Hepatocyte (in vitro differentiated cells): ENCODE measurements around the gene FARP2. TPM values are rescaled to one million over a fixed set of nuclear protein-coding genes. Genes with fewer than 3 reads are reported as not detected.

Experiments used
- DNase-seq: peaks from one replicate; pipeline ENCODE4 v3.0.0-alpha.2; 2016; ENCODE audit warnings: low spot score
- H2AFZ ChIP-seq: fragments of 200-600 bp; sonication (generic); 2 replicates; pipeline ENCODE4 v1.6.0; 2016; ENCODE audit warnings: antibody characterized with exemption, mild to moderate bottlenecking
- H3K27ac ChIP-seq: fragments of 200-600 bp; sonication (generic); 2 replicates; pipeline ENCODE4 v1.5.1; 2016; ENCODE audit warnings: mild to moderate bottlenecking
- H3K27me3 ChIP-seq: fragments of 200-600 bp; sonication (generic); 2 replicates; pipeline ENCODE4 v1.6.1; 2016
- H3K36me3 ChIP-seq: fragments of 200-600 bp; sonication (generic); replicated peaks from 2 replicates; pipeline ENCODE4 v1.5.1; 2016; ENCODE audit warnings: low read depth; ENCODE audit not compliant: insufficient read depth
- H3K4me1 ChIP-seq: fragments of 200-600 bp; sonication (generic); 2 replicates; pipeline ENCODE4 v1.5.1; 2016; ENCODE audit warnings: mild to moderate bottlenecking, moderate library complexity; ENCODE audit not compliant: insufficient read depth
- H3K4me2 ChIP-seq: fragments of 200-600 bp; sonication (generic); 2 replicates; pipeline ENCODE4 v1.6.0; 2016
- H3K4me3 ChIP-seq: fragments of 200-600 bp; sonication (generic); 2 replicates; pipeline ENCODE4 v1.5.1; 2016; ENCODE audit warnings: mild to moderate bottlenecking
- H3K79me2 ChIP-seq: fragments of 200-600 bp; sonication (generic); 2 replicates; pipeline ENCODE4 v1.6.0; 2017; ENCODE audit warnings: mild to moderate bottlenecking
- H3K9me2 ChIP-seq: fragments of 200-600 bp; sonication (generic); replicated peaks from 2 replicates; pipeline ENCODE4 v1.6.0; 2017; ENCODE audit warnings: mild to moderate bottlenecking; ENCODE audit not compliant: insufficient read depth
- H3K9me3 ChIP-seq: fragments of 200-600 bp; sonication (generic); 2 replicates; pipeline ENCODE4 v1.5.1; 2016; ENCODE audit warnings: low read depth, mild to moderate bottlenecking
- H4K20me1 ChIP-seq: fragments of 200-600 bp; sonication (generic); 2 replicates; pipeline ENCODE4 v1.6.0; 2016; ENCODE audit warnings: mild to moderate bottlenecking; ENCODE audit not compliant: insufficient read depth, poor library complexity, severe bottlenecking
- EZH2 ChIP-seq: fragments of 200-600 bp; sonication (generic); IDR thresholded peaks from 2 replicates; pipeline ENCODE4 v1.6.1; 2016; ENCODE audit warnings: antibody characterized with exemption, mild to moderate bottlenecking, borderline replicate concordance
- EZH2phosphoT487 ChIP-seq: fragments of 200-600 bp; sonication (generic); IDR thresholded peaks from one replicate; pipeline ENCODE4 v1.6.1; 2018; ENCODE audit warnings: antibody characterized with exemption, mild to moderate bottlenecking, low read depth, moderate library complexity; ENCODE audit not compliant: unreplicated experiment, severe bottlenecking
- WGBS: methylation state at CpG from one replicate; pipeline ENCODE4 v1.1.6; 2016; ENCODE audit warnings: low lambda C conversion rate; ENCODE audit errors: missing lambda C conversion rate; 5-methylcytosine and 5-hydroxymethylcytosine counted together
- polyA plus RNA-seq: library from polyadenylated mRNA; unstranded; fragments of >200 nt; fragmentation: Nextera tagmentation; extraction: Ambion mirVana; gene quantifications from 2 replicates; pipeline ENCODE4 v1.2.1, GENCODE V29; 2016
- total RNA-seq: library from RNA; depleted of rRNA; stranded (reverse); fragments of >200 nt; gene quantifications from 2 replicates; pipeline ENCODE4 v1.2.3, GENCODE V29; 2014
- TF ChIP-seq, protein P1 (sequence below): fragments of 200-600 bp; sonication (generic); IDR thresholded peaks from 2 replicates; pipeline ENCODE4 v1.5.1; 2016; ENCODE audit warnings: antibody characterized with exemption, mild to moderate bottlenecking; ENCODE audit not compliant: poor library complexity

The FARP2 gene
- total and polyA plus RNA-seq, 2 experiments from 2014 or later = 29.1 to 29.6 TPM

DNA sequence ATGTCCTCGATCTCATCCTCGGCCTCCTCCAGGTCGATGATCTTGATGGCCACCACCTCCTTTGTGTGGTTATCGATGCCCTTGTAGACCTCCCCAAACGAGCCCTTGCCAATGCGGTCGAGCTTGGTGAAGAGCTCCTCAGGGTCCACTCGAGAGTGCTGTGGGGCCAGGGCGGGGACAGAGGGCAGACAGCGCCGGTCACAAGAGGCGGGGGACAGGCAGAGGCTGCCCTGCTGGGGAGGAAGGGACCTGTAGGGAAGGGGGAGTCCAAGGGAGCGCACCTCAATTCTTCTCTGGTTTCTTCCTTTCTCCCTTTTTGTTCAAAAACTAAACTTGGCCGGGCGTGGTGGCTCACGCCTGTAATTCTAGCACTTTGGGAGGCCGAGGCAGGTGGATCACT is 145.5 kb downstream of the FARP2 start:
- WGBS = 97% methylated on average over 16 of the region's 17 CpGs
- H3K4me1 ChIP-seq = peaks cover 3% of the 10 kb centered on the region
- H2AFZ ChIP-seq = no peak overlapping the region
- peaks cover 24% of the 10 kb centered on the region for H4K20me1 ChIP-seq
- no peak overlapping the region for H3K4me2 ChIP-seq
- TF ChIP-seq, protein P1, sequence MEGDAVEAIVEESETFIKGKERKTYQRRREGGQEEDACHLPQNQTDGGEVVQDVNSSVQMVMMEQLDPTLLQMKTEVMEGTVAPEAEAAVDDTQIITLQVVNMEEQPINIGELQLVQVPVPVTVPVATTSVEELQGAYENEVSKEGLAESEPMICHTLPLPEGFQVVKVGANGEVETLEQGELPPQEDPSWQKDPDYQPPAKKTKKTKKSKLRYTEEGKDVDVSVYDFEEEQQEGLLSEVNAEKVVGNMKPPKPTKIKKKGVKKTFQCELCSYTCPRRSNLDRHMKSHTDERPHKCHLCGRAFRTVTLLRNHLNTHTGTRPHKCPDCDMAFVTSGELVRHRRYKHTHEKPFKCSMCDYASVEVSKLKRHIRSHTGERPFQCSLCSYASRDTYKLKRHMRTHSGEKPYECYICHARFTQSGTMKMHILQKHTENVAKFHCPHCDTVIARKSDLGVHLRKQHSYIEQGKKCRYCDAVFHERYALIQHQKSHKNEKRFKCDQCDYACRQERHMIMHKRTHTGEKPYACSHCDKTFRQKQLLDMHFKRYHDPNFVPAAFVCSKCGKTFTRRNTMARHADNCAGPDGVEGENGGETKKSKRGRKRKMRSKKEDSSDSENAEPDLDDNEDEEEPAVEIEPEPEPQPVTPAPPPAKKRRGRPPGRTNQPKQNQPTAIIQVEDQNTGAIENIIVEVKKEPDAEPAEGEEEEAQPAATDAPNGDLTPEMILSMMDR = no peak
- TF ChIP-seq EZH2phosphoT487 (no peak), EZH2 (no peak)
- DNase-seq = no peak
- no peaks in the 10 kb centered on the region for H3K9me3 ChIP-seq
- no peaks in the 10 kb centered on the region for H3K9me2 ChIP-seq
- H3K4me3 ChIP-seq = no peak overlapping the region
- H3K79me2 ChIP-seq = peaks cover 56% of the 10 kb centered on the region
- no peaks in the 10 kb centered on the region for H3K36me3 ChIP-seq
- H3K27ac ChIP-seq = no peak overlapping the region
- H3K27me3 ChIP-seq = no peaks in the 10 kb centered on the region

DNA sequence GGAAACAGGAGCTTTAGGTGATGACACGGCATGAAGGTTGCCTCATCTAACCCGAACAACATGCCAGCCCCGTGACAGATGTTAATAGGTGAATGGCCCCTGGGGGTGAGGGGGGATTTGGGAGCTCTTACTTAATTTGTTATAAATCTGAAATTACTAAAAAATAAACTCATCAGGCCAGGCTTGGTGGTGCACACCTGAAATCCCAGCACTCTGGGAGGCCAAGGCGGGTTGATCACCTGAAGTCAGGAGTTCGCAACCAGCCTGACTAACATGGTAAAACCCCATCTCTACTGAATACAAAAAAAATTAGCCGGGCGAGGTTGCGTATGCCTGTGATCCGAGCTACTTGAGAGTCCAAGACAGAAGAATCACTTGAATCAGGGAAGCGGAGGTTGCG is 146.2 kb downstream of the FARP2 start:
- Histone ChIP-seq H3K9me3 (no peaks in the 10 kb centered on the region), H3K36me3 (no peaks in the 10 kb centered on the region), H3K27me3 (no peaks in the 10 kb centered on the region), H3K27ac (no peak overlapping the region), H4K20me1 (peaks cover 31% of the 10 kb centered on the region), H3K79me2 (peaks cover 63% of the 10 kb centered on the region), H3K4me2 (no peak overlapping the region), H3K4me3 (no peak overlapping the region), H2AFZ (no peak overlapping the region), H3K4me1 (peaks cover 11% of the 10 kb centered on the region), H3K9me2 (no peaks in the 10 kb centered on the region)
- WGBS = 94% methylated on average over 11 of the region's 11 CpGs
- TF ChIP-seq EZH2phosphoT487 = no peak
- TF ChIP-seq, protein P1 = no peak
- no peak for TF ChIP-seq EZH2
- no peak for DNase-seq

DNA sequence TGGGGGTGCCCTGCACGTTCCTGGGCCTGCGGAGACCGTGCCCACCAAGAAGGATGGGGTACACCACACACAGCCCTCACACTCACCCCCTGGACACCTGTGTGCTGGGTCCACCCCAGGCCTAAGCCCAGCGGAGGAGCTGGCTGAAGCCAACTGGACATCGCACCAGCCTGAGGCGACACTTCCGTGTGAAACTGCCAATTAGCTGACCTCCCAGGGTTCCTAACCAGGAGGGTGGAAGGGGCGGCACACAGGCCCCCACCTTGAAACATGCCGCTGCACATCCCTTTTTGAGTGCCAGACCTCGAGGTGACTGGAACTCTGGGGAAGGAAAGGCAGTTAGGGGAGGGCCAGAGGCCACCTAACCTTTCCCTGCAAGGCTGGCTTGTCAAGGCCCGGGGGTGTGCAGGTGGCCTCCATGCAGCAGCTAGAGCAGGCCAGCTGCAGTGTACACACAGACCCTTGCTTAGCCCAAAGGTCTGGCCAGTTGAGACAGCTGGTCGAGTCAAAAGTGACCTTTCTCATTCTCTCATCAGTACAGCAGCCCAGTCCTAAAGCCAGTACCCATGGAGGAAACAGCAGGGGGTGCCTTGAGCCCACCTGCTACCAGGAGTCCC is 147.8 kb downstream of the FARP2 start:
- H3K9me2 ChIP-seq = no peaks in the 10 kb centered on the region
- no peak overlapping the region for H3K4me2 ChIP-seq
- H3K9me3 ChIP-seq = no peaks in the 10 kb centered on the region
- H3K27ac ChIP-seq = no peak overlapping the region
- no peak for DNase-seq
- H2AFZ ChIP-seq = no peak overlapping the region
- peaks cover 37% of the 10 kb centered on the region for H4K20me1 ChIP-seq
- no peaks in the 10 kb centered on the region for H3K27me3 ChIP-seq
- TF ChIP-seq, protein P1 = no peak
- TF ChIP-seq EZH2 = no peak
- TF ChIP-seq EZH2phosphoT487 = no peak
- no peaks in the 10 kb centered on the region for H3K36me3 ChIP-seq
- peaks cover 71% of the 10 kb centered on the region for H3K79me2 ChIP-seq
- peaks cover 11% of the 10 kb centered on the region for H3K4me1 ChIP-seq
- H3K4me3 ChIP-seq = no peak overlapping the region
- WGBS = 88% methylated on average over 12 of the region's 12 CpGs
